Fibroblast of lung (primary cell): ENCODE measurements around the gene WDPCP.

Source experiments
- EZH2 ChIP-seq: IDR thresholded peaks from 2 replicates; pipeline ENCODE4 v1.5.1; 2012; ENCODE audit warnings: low read length, control low read depth, mild to moderate bottlenecking; ENCODE audit errors: missing control alignments
- TF ChIP-seq, protein P1 (sequence below), 2 donors: IDR thresholded peaks in 1 of 2; conservative IDR thresholded peaks in 1 of 2; 1 replicate in 1 of 2; 2 replicates in 1 of 2; pipeline ENCODE4 v1.5.1; 2011 to 2012; ENCODE audit warnings: low read length in 2 of 2, control low read depth in 1 of 2, inconsistent platforms in 1 of 2, low read depth in 1 of 2, mild to moderate bottlenecking in 1 of 2

DNA sequence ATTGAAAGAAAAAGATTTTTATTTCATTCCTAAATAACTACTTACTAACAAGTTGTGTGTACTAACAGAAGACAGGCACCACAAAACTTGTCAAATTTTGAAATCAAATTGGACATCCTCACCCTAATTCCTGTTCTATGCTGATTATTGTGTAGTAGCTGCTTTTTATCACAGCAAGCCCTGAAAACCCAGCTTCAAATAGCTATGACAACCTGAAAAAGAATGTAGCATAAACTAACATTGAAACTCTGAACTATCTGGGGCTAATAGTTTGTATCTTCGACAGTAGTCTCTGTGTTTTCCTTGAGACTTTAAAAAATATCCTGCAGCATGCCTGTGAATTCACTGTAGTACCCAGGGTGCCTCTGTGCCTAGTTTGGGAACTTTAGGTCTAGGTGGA lies 122.6 kb downstream of the WDPCP start:
- TF ChIP-seq, protein P1, sequence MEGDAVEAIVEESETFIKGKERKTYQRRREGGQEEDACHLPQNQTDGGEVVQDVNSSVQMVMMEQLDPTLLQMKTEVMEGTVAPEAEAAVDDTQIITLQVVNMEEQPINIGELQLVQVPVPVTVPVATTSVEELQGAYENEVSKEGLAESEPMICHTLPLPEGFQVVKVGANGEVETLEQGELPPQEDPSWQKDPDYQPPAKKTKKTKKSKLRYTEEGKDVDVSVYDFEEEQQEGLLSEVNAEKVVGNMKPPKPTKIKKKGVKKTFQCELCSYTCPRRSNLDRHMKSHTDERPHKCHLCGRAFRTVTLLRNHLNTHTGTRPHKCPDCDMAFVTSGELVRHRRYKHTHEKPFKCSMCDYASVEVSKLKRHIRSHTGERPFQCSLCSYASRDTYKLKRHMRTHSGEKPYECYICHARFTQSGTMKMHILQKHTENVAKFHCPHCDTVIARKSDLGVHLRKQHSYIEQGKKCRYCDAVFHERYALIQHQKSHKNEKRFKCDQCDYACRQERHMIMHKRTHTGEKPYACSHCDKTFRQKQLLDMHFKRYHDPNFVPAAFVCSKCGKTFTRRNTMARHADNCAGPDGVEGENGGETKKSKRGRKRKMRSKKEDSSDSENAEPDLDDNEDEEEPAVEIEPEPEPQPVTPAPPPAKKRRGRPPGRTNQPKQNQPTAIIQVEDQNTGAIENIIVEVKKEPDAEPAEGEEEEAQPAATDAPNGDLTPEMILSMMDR (conservative IDR thresholded peaks at IDR 0.05 in 1 of 2, IDR thresholded peaks at IDR 0.05 in 1 of 2; ENCODE audit: low read depth in 1 of 2, low read length in 2 of 2): no peak
- no peak for TF ChIP-seq EZH2
